Kasumi-1 (cell line): ENCODE measurements around the gene ARAF.
"Not testable (repeated sequence)": the region's sequence is repeated elsewhere in the genome, so short reads cannot be mapped to it uniquely, and the experiment has no call there.

ENCODE experiments used
- DNase-seq, 2 experiments: peaks; one replicate each; lab custom pipeline; 2025; lab: John Stamatoyannopoulos, UW

ARAF gene

DNA sequence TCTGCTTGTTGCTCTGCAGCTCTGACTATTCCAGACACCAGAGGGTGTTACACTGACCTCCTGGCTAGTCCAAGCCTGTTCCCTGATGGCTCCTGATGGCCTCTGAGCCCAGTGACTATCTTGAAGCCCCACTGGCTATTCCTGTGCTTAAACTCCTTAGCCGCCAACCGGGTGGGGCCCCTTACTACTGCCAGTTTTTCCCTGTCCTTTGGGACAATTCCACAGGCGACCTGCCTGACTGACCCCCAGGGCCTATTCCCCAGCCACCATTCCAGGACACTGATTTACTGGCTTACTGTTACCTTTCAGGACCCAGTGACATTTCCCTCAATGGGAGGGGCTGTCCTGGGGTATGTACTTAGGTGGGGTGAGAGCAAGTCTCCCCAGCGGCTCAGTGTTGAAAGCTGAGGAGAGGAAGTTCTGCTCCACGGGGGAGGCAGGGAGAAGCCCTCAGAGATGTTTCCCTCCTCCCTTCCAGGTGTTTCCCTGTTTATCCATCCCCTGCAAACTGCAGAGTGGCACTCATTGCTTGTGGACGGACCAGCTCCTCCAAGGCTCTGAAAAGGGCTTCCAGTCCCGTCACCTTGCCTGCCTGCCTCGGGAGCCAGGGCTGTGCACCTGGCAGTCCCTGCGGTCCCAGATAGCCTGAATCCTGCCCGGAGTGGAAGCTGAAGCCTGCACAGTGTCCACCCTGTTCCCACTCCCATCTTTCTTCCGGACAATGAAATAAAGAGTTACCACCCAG lies 25.2 kb downstream of the ARAF start:
- no peak for DNase-seq

DNA sequence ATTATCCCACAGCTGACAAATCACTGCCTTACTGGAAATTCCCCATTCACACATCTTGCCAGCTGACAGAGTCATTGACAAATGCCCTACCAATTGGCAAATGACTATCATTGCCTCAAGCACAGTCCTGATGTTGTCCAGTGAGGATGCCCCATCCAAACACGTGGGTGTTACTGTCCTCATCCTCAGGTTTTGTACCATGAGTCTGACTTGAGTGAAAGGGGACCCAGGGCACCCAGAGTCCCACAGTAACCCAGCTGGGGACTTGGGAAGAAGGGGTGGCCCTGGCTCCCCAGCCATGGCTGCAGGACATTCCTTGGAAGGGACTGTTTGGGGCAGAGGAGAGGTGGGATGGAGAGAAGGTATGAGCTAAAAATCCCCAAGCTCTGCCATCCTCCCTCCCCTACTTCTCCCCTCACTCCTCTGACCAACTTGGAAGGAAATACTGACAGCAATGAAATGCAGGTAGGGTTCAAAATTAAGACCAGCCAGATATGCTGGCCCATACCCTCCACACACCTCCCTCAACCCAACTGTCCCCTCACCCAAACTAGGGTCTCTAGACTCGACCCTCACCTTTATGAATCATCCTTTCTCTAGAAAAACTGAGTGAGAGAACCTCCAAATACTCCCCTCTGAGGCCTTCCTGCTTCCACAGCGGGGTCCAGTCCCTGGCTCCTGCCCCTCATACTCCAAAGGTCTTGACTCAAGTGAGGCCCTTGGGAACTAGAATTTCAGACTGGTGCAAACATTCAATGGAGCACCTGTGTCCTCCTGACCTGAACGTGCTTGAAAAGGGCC lies 26.3 kb downstream of the ARAF start:
- DNase-seq, result no peak

DNA sequence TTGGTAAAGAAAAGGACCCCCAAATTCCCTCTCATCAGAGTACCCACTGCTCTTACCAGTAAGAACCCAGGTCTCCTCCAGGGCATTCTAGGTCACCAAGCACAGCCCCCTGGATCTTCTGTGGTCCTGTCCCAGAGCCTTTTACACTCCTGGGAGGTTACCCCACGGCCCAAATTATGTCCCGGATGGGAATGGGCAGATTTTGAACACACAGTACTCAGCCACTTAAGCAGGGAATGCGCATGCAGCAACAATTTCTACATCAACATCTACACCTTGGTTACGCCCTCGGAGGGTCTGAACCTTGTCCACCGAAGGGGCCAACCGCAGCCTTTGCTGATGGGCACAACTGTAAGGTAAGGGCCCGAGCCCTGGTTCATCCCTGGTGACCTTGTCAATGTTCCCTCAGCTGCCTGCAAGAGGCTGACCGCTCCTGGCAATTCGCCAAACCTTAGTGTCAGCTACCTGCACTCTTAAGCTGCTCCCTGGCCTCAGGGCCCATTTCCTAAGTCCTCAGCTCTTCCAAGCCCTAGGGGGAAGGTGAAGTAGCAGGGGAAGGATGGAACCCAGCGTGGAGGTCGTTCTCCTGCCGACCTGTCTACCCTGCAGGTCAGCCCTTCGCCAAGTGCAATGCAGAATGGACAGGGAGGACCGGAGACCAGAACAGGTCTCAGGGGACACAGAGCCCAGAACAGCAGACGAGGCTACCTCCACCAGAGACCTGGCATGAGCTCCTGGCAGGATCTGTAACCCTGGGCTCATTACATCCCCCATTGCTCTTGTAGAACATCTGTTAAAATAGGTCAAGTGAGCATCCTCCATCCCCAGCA lies 27.1 kb downstream of the ARAF start:
- no peak for DNase-seq

DNA sequence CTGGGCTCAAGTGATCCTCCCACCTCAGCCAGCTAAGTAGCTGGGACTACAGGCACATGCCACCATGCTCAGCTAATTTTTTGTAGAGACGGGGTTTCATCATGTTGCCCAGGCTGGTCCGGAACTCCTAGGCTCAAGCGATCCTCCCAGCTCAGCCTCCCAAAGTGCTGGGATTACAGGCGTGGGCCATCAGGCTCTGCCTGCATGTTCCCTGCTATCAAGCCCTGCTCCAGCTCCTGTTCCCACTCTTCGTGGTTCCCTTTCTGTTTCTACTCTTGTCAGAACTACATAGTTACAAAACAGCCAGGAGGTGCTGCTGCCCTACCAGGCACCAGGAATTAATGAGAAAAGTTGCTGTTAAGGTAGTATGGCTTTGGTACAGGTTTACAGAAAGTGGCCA lies 30.0 kb downstream of the ARAF start:
- DNase-seq, result no peak

DNA sequence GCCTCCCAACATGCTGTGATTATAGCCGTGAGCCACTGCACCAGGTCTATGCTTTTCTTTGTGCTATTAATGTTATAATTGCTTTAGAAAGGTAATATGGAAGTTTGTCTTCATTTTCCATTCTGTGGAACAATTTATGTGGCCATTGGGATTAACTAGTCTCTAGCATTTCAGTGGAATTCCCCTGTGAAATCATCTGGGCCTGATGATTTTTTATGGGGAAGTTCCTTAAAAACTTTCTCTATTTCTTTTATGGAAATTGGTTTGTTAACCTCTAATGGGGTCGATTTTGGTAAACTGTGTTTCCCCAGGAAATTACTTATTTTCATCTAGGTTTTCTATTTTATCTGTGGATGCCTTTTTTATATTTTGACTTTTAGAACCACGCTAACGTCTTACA lies 32.5 kb downstream of the ARAF start:
- no peak for DNase-seq

DNA sequence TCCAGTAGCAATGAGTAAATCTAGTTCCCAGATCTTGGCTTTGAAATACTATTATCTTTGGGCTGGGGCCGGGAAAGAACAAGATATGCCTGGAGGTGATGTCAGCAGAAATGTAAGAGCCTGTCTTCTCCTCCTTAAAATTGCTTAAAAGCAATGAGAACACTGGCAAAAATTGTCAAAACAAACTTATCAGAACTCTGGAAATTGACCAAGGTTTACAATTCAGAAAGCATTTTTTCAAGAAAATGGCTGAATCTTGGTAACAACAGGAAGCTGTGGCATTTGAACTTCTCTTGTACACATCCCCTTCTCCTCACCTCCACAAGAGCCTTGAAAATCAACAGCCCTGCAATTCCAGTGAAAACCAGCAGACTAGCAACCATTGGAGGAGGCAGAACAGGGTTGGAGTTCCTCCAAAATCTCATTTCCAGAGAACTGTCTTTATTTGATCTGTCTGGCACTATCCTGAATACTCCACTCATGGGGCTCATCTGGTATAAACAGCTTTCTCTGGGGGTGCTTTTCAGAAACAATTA lies 34.8 kb downstream of the ARAF start:
- DNase-seq, result no peak

DNA sequence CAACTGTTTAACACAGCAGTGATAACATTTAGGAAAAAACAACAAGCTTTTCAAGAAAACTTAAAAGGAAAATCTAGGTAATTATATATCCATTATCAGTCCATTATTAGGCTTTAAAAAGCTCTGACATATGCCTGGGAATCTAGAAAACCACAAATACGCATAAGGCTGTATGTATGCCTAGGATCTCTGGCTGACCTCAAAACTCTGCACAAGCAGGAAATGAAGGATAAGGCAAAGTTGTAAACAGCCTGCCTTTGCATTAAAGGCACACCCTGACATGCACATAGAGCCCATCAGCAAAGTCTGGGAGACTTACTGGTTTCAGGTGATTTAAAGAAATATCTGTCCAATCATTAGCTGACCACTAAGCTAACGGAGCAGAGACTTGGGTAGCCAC lies 35.3 kb downstream of the ARAF start:
- DNase-seq, result no peak

DNA sequence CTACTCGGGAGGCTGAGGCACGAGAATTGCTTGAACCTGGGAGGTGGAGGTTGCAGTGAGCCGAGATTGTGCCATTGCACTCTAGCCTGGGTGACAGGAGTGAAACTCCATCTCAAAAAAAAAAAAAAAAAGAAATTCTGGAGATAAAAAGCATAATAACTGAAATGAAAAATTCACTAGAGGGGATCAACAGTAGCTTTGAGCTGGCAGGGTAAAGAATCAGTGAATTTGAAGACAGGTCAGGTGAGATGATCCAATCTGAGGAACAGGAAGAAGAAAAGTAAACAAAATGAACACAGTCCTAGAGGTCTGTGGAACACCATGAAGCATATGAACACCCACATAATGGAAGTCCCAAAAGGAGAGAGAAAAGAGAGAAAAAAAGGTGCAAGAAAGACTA lies 36.2 kb downstream of the ARAF start:
- no peak for DNase-seq

DNA sequence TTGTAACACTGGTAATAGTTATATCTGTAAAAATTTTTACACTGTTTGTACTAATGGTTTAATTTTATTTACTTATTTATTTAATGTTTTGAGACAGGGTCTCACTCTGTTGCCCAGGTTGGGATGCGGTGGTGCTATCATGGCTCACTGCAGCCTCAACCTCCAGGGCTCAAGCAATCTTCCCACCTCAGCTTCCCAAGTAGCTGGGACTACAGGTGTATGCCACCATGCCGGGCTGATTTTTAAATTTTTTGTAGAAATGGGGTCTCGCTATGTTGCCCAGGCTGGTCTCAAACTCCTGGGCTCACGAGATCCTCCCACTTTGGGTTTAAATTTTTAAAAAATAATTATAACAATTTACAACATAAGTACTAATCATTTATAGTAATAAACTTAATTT lies 42.1 kb downstream of the ARAF start:
- not testable (repeated sequence) for DNase-seq

DNA sequence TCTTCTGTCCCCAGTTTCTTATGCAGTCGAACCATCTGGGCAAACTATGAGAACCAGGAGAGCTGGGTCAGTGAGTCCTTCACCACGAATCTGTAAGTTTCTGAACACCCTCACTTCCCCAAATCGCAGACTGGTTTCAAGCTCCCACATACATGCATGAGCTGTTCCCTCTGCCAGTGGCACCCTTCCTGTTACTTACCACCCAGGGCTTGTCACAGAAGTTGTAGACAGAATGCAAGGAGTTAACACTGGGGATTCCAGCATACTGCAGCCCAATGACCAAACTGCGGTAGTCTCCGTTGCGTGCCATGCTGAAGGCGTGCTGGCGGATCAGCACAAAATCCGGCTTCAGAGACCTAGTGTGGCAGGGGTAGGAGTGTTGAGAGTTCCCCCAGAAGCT lies 44.0 kb downstream of the ARAF start:
- peak; percentile 39 to 44 for DNase-seq

DNA sequence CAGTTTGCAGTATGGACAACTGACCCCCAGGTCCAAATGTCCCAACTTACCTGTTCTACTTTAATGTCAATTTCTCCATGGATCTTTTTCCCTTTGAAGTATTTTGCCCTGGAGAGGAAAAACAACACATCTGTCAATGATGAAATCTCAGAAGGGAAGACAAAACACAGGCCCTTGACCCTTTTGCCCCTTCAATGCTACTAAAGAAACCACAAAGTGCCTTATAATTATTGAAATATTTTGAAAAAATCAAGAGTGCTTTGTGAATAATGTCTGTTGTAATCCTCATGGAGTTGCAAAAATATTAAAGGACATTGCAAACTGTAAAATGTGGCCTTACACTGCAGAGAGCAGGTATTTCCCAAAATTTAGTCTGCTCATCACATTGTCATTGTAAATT lies 46.1 kb downstream of the ARAF start:
- DNase-seq, result no peak

DNA sequence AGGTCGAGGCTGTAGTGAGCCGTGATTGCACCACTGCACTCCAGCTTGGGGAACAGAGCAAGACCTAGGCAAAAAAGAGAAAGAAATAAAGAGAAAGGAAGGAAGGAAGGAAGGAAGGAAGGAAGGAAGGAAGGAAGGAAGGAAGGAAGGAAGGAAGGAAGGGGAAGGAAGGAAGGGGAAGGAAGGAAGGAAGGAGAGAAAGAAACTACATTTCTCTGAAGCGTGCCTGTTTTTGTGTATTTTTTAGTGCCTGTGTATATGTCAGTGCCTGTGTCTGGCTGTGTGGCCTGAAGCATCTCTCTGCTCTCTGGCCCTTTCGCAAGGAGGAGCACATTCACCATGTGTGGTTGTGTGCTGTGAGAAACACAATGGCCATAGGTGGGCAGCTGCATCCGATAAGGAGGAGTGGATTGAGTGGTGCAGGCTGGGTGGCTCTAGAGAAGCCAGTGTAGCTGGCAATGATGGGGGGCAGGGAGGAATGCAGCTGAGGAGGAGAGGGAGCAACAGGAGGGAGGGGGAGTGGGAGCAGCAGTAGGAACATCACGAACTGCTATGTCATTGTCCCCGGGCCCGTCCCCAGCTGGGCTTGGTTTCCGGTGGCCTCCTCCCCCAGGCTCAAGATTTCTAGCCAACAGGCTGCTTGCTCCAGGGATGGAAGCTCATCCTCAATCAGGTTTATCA lies 47.3 kb downstream of the ARAF start:
- DNase-seq, result no peak

DNA sequence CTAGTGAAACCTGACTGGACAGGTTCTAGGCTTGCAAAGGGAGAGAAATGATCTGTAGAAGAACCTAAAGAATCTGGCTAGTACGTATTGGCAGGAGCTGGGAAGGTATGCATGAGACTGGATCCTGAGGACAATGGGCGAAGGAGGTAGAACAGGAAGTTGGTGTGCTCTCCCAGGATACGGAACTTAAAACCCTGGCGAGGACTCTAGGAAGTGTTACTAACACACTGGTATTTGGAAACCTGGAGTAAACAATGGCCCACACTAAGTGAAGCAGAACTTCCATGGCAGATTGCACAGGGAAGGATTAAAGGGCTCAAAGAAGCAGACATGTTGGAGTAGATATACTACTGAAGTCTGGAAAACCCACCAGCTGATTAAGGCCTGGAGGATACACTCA lies 49.5 kb downstream of the ARAF start:
- DNase-seq, result no peak

DNA sequence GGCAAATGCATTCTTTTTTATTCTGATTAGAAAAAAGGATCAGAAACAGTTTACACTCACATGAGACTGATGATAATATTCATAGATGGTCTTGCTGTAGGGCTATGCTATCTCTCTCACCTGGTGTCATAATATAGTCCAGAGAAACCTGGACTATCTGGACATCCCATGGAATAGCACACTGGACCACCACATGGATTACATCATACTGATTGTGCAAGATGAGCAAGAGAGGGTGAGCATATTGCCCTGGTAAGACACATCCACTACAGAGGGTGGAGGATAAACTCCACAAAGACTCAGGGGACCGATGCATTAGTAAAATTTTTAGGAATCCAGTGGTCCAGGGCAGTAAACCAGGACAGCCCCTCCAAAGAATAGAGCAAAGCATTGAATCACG lies 50.5 kb downstream of the ARAF start:
- DNase-seq, result no peak

DNA sequence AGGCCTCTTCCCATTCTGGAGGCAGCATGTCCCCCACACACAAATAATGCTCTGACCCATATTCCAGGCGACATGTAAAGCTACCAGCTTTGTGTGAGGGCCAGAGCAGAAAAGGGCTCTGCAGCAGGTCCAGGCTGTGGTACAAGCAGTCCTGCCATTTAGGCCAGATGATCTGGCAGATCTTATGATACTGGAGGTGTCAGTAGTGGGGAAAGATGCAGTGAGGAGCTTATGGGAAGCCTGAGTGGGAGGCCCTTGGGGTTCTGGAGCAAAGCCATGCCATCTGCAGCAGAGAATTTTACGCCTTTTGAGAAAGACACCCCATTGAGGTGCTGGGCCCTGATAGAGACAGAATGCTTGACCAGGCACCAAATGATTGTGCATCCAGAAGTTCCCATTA lies 50.9 kb downstream of the ARAF start:
- DNase-seq, result no peak

DNA sequence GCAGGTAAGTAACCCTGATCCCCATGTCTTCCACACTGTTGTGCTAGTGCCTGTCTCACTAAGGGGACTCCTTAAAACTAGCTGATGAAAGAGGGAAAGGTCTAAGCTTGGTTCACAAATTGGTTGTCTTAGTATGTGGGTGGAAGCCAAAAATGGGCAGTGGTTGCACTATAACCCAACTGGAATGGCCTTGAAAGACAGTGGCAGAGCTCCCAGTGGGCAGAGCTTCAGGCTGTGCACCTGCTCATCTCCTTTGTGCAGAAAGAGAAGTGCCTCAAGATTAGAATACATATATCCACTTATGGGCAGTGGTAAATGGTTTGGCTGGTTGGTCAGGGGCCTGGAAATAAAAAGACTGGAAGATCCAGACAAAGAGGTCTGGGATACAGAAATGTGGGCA lies 51.4 kb downstream of the ARAF start:
- DNase-seq, result no peak

DNA sequence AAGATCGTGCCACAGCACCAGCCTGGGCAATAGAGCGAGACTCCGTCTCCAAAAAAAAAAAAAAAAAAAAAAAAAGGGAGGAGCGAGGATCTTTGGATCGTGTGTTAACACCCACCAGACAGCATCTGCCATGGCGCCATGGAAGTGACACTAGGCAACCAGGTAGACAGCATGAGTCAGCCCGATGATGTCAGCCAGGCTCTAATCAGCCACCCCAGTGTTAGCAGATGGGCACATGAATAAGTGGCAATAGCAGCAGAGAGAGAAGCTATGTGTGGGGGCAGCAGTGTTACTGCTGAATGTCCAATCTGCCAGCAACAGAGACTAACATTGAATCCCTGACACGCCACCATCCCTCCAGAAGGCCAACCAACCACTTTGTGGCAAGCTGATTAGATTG lies 52.1 kb downstream of the ARAF start:
- DNase-seq, result no peak

DNA sequence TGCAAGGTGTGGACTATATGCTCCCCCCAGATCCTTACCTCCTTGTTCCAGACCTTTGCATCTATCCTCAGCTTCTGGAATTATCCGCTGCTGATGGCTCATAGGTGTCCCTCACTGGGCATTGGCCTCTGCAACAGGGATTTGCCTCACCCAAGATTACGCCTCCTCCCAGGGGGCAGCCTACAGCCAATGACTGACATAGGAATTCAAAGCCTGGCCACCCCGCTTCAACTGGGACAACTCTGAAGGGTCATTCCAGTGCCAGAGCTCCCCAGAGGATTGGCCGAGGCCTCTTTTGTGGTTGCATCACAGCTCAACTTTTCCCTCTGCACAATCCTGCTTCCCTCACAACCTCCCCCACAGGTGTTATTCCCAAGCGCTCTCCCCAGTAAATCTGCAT lies 53.6 kb downstream of the ARAF start:
- no peak for DNase-seq

DNA sequence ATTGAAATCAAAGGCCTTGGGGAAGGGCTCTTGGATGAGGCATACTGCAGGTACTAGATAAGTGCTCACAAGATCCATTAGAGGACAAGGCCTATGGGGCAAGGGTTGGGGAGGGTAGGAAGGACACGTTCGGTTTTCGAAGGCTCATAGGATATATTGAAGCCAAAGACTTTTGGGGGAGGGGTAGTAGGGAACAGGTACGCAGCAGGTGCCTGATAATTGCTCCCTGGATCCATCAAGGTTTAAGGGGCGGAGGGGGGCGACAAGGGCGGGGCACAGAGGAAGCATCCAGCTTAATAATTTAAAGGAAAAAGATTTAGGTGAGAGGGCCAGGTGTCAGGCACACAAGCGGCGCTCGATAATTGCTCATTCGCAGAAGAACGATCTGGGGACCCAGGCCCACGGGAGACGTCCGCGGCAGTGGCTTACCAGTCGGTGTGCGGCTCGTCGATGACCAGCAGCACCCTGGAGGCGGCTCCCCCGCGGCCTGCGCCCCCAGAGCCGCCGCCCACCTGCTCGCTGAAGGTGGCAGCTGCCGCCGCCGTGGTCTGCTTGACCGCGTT lies 58.0 kb downstream of the ARAF start:
- DNase-seq, result no peak

DNA sequence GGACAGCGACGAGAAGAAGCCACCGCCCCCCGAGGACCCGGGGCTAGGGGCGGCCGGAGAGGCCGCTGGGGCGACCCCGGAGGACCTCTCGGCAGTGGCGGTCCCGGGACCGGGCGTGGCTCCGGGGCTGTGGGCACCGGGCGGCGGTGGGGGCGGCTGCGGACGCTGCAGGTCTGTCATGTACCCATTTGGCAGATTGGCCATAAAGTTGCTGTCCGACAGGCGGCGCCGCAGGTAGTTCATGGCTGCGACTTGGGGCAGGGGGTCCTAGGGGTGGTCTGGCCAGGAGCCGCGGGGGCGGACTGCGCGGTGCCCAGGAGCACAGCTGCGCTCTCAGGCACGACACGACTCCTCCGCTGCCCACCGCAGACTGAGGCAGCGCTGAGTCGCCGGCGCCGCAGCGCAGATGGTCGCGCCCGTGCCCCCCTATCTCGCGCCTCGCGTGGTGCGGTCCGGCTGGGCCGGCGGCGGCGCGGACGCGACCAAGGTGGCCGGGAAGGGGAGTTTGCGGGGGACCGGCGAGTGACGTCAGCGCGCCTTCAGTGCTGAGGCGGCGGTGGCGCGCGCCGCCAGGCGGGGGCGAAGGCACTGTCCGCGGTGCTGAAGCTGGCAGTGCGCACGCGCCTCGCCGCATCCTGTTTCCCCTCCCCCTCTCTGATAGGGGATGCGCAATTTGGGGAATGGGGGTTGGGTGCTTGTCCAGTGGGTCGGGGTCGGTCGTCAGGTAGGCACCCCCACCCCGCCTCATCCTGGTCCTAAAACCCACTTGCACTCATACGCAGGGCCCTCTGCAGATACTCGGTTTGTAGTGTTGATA lies 58.7 kb downstream of the ARAF start, which contains the start of gene SYN1:
Gene SYN1, minus strand, starts transcription at position 372 of the 817 bp plus-strand sequence. Its CDS starts 129 bp downstream, at position 243.
- peak; percentile 42 to 54 for DNase-seq

DNA sequence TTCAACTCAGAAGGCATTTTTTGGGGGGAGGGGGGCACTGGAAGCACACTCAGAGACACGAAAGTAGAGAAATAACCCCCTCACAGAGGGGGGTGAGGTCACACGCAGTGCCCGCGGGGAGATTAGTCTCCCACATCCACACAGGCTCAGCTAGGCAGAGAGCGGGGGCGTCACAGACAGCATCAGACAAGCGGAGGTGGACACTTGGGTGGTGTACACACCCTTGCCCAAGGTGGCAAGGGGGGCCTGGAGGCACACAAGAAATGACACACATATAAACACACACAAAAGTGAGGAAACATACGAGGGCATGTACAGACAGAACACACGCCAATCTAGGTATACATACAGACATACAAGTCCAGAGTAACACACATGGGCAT lies 59.3 kb downstream of the ARAF start:
- no peak for DNase-seq
